GM19328 (cell line): ENCODE measurements around the gene KIR2DL1.
"Not testable (repeated sequence)": the region's sequence is repeated elsewhere in the genome, so short reads cannot be mapped to it uniquely, and the experiment has no call there.

ENCODE experiments used
- ATAC-seq: cut with Tn5 transposase; IDR thresholded peaks from one replicate; pipeline ENCODE4 v1.9.1; 2021; ENCODE audit warnings: mild to moderate bottlenecking, moderate library complexity; ENCODE audit not compliant: unreplicated experiment

KIR2DL1 gene

DNA sequence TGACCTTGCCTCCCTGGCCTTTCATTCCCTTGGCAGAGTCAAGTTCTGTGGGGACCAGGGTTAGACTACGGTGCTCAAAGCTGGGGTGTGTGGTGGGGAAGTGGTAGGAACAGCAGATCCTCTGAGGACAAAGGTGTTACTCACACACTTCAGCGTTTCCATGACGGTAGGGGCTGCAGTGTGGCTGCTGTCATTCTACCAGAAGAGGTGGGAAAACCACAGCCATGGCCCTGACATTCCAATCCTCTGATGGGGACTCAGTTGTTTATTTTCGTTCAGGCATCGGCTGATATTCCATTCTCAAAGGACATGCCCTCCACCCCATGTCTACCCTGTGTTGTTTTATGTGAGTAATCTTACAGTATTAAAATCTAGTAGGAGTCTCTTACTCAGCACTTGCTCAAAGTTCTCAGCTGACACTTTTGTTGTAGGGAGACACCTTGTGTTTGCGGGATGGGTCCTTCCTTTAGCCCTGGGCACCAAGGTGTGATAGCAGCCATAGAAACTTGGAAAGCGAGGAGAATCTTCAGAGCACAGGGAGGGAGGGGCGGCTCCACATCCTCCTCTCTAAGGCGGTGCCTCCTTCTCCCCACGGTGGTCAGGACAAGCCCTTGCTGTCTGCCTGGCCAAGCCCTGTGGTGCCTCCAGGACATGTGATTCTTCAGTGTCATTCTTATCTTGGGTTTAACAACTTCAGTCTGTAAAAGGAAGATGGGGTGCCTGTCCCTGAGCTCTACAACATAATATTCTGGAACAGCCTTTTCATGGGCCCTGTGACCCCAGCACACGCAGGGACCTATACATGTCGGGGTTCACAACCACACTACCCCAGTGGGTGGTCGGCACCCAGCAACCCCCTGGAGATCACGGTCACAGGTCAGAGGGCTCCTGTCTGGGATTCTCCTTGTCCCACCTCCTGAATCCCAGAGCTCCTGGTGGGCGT is 1.7 kb downstream of the KIR2DL1 start:
- not testable (repeated sequence) for ATAC-seq

- not testable (repeated sequence) for ATAC-seq
These were observed 3.1 kb downstream of the KIR2DL1 start for GRCh38 chr19:54772666-54773065.

DNA sequence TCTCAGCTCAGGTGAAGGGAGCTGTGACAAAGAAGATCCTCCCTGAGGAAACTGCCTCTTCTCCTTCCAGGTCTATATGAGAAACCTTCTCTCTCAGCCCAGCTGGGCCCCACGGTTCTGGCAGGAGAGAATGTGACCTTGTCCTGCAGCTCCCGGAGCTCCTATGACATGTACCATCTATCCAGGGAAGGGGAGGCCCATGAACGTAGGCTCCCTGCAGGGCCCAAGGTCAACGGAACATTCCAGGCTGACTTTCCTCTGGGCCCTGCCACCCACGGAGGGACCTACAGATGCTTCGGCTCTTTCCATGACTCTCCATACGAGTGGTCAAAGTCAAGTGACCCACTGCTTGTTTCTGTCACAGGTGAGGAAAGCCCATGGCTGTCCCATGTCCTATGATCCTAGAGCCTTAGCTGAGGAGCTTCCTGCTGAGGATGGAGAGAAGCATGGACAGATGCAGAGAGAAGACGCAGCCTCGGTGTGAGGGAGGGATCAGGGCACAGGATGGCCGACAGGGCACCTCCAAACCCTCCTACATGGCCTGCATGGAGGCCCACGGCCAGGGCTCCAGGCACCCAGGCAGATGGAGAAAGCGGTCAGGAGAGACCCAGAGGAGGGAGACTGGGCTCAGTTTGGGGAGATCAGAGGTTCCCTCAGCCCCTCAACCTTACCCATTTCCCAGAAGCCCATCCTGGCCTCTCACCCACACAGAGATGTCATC is 5.7 kb downstream of the KIR2DL1 start:
- not testable (repeated sequence) for ATAC-seq

- not testable (repeated sequence) for ATAC-seq
These were observed 6.2 kb downstream of the KIR2DL1 start for GRCh38 chr19:54775830-54776229.

DNA sequence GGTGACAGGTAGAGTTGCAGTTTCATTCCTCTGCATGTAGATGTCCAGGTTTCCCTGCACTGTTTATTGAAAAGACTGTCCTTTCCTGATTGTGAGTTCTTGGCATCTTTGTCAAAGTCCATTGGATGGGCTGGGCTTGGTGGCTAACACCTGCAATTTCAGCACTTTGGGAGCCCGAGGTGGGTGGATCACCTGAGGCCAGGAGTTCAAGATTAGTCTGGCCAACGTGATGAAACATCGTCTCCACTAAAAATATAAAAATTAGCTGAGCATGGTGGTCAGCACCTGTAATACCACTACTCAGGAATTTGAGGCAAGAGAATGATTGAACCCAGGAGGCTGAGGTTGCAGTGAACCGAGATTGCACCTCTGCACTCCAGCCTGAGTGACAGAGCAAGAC is 8.3 kb downstream of the KIR2DL1 start:
- ATAC-seq, result not testable (repeated sequence)

DNA sequence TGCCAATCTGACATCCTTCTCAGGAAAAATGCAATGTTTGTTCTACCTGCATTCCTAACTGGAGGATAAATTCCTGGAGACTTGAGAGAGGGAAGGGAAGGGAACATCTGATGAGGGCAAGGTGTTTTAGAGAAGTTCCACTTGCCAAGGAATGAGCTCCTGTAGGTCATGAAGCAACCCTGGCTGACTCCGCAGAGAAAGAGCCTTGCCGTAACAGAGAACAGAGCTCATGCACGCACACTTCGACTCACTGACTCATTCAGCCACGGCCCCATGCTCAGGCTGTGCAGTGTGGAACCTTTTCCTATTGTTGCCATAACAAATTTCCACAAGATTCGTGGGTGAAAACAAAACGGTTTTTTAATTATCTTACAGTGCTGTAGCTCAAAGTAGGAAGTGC is 9.3 kb downstream of the KIR2DL1 start:
- not testable (repeated sequence) for ATAC-seq

- not testable (repeated sequence) for ATAC-seq
These were observed 13.3 kb downstream of the KIR2DL1 start for GRCh38 chr19:54782916-54783315.

DNA sequence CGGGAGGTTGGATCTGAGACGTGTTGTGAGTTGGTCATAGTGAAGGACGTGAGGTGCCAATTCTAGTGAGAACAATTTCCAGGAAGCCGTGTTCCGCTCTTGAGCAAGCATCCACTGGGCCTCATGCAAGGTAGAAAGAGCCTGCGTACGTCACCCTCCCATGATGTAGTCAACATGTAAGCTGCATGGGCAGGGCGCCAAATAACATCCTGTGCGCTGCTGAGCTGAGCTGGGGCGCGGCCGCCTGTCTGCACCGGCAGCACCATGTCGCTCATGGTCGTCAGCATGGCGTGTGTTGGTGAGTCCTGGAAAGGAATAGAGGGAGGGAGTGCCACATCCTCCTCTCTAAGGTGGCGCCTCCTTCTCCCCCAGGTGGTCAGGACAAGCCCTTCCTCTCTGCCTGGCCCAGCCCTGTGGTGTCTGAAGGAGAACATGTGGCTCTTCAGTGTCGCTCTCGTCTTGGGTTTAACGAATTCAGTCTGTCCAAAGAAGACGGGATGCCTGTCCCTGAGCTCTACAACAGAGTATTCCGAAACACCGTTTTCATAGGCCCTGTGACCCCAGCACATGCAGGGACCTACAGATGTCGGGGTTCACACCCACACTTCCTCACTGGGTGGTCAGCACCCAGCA is 16.6 kb downstream of the KIR2DL1 start:
- not testable (repeated sequence) for ATAC-seq

DNA sequence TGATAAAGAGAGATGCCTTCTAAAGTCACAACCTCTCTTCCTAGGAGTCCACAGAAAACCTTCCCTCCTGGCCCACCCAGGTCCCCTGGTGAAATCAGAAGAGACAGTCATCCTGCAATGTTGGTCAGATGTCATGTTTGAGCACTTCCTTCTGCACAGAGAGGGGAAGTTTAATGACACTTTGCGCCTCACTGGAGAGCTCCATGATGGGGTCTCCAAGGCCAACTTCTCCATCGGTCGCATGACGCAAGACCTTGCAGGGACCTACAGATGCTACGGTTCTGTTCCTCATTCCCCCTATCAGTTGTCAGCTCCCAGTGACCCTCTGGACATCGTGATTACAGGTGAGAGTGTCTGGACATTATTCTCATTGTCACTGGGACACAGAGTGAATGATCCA is 18.6 kb downstream of the KIR2DL1 start:
- ATAC-seq, result not testable (repeated sequence)

DNA sequence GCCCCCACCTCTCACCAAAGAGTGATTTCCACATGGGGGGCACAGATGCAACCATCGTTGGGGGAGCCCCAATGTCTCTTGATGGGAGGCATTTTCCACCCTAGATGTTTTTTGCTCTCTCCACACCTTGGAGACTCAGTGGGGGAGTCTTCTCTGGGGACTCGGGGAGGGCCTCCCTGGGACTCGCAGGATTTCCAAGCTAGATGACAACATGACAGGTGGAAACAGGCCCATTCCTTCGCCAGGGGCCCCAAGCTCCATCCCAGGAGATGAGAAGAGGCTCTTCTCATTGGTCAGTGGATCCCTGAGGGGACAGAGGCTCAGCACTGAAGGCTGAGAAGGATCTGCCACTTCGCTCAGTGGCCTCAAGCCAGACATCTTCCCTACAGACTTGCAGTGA is 21.1 kb downstream of the KIR2DL1 start:
- no peak for ATAC-seq

DNA sequence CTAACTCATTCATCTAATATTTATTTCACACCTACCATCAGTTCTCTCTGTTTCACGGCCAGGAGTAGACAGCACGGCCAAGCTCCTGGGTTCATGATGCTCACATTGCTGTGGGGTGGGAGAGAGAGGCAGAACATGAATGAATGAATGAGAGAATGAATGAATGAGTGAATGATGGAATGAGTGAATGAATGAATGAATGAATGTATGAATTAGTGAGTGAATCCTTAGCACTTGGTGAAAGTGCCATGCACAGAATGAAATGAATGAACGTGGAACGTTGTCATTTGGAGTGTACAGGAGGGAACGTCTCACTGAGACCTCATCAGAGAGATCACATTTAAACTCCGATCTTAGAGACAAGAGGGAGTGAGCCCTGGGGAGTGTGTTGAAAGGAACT is 21.9 kb downstream of the KIR2DL1 start:
- ATAC-seq, result no peak

DNA sequence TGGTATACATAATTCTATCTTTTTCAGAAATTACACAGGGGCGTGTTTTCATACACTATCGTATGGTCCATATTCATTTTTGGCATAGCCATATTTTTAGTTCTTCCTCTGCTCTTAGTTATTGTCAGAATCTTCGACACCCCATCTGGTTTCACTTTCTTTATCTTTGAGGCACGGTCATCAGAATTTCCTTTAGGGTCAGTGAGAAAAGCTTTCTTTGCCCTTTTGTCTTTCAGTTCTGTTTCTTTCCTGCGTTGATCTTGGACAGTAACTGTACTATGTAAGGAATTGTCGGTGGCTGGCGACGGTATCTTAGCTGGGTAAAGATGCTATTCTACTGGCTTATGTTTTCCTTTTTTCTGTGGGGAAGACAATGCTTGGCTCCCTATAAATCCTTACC is 23.2 kb downstream of the KIR2DL1 start:
- no peak for ATAC-seq

DNA sequence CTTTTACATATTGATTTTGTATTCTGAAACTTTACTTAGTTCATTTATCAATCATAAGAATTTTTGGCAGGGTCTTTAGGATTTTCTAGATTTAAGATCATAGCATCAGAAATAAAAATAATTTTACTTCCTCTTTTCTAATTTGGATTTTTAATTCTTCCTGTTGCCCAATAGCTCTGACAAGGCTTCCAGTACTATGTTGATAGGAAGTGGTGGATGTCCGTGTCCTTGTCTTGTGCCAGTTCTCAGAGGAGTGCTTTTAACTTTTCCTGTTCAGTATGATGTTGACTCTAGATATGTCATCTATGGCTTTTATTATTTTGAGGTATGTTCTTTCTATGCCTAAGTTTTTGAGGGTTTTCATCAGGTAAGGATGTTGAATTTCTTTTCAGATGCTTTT is 26.2 kb downstream of the KIR2DL1 start:
- ATAC-seq, result no peak

GRCh38 chr19:54803410-54803809 is 33.8 kb downstream of the KIR2DL1 start, which contains the start of gene KIR2DL4:
TSS of gene KIR2DL4 (plus strand) at chr19:54803610. CDS start at chr19:54803652, 42 bp downstream.
- no peak for ATAC-seq

DNA sequence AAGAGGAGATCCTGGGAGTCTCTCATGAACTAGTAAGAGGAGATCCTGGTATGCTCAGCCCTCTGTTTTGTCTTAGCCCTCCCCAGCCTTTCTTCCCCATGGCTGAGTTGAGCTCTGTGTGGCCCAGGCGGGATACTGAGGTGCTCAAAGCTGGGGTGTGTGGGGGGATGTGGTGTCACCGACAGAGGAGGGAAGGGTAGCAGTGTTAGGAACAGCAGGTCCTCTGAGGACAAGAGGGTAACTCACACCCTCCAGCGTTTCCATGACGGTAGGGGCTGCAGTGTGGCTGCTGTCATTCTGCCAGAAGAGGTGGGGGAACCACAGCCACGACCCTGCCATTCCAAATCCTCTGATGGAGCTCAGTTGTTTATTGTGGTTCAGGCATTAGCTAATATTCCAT is 34.5 kb downstream of the KIR2DL1 start:
- no peak for ATAC-seq

DNA sequence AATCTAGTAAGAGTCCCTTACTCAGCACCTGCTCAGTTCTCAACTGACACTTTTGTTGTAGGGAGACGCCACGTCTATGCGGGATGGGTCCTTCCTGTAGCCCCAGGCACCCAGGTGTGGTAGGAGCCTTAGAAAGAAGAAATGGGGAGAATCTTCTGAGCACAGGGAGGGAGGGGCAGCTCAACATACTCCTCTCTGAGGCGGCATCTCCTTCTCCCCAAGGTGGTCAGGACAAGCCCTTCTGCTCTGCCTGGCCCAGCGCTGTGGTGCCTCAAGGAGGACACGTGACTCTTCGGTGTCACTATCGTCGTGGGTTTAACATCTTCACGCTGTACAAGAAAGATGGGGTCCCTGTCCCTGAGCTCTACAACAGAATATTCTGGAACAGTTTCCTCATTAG is 35.0 kb downstream of the KIR2DL1 start:
- ATAC-seq, result no peak

- ATAC-seq, result no peak
These were observed 36.3 kb downstream of the KIR2DL1 start for GRCh38 chr19:54805665-54806515.

DNA sequence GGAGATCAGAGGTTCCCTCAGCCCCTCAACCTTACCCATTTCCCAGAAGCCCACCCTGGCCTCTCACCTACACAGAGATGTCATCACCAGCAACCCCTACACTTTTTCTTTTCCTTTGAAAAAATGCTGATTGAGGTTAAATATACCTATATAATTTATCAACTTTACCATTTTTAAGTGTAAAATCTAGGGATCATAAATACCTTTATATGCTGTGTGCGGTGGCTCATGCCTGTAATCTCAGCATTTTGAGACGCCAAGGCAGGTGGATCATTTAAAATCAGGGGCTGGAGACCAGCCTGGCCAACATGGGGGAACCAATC is 36.9 kb downstream of the KIR2DL1 start:
- no peak for ATAC-seq

DNA sequence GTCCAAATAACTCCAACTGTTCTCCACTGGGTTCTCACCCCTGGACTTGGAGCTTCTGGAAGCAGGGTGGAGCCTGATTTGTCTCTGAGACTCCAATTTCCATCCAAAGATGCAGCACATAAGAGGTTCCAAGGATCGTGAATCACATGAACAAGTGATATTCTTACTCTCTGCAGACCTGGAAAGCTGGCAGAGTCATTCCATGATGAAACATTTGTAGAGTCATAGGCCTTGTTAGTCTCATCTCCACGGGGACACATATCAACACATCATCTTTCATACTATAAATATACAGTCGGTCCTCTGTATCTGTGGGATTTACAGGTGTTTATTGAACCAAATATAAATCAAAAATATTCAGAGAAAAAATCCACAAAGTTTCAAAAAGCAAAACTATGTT is 45.0 kb downstream of the KIR2DL1 start:
- not testable (repeated sequence) for ATAC-seq

- ATAC-seq, result not testable (repeated sequence)
These were observed 46.7 kb downstream of the KIR2DL1 start, which contains the start of gene KIR3DL1 for GRCh38 chr19:54816251-54816650. TSS of gene KIR3DL1 (plus strand) at chr19:54816468.
